K562 (cell line): ENCODE results near the gene CSF2. TPM values are rescaled to one million over a fixed set of nuclear protein-coding genes. Genes with fewer than 3 reads are reported as not detected.

ENCODE experiments used
- BCL6 ChIP-seq: fragments of 250-450 bp; sonication (Bioruptor Pico); IDR thresholded peaks from 2 replicates; pipeline ENCODE4 v1.4.0; 2020
- CBX5 ChIP-seq: IDR thresholded peaks from 2 replicates; pipeline ENCODE4 v1.6.1; 2014; ENCODE audit warnings: low read depth, borderline replicate concordance
- CHD4 ChIP-seq: fragments of 200-600 bp; sonication (generic); IDR thresholded peaks from 3 replicates; pipeline ENCODE4 v1.6.1; 2012; ENCODE audit warnings: low read depth, mild to moderate bottlenecking, mixed read lengths, low read length, inconsistent platforms; ENCODE audit not compliant: insufficient read depth, insufficient replicate concordance, poor library complexity, severe bottlenecking
- CLOCK ChIP-seq: fragments of 250-450 bp; sonication (Bioruptor Pico); IDR thresholded peaks from 2 replicates; pipeline ENCODE4 v1.4.0; 2020; ENCODE audit warnings: mild to moderate bottlenecking, moderate library complexity, borderline replicate concordance
- DDX20 ChIP-seq: fragments of 450-650 bp; IDR thresholded peaks from 2 replicates; pipeline ENCODE4 v1.6.1; 2016; ENCODE audit warnings: missing genetic modification characterization, low read depth, mild to moderate bottlenecking, missing compliant biosample characterization, moderate library complexity
- ELF1 ChIP-seq: fragments of 200-800 bp; sonication (Bioruptor generic); IDR thresholded peaks from 2 replicates; pipeline ENCODE4 v1.6.1; 2016; ENCODE audit warnings: missing genetic modification characterization, missing compliant biosample characterization
- NCOA6 ChIP-seq: fragments of 450-650 bp; IDR thresholded peaks from 2 replicates; pipeline ENCODE4 v1.6.1; 2017; ENCODE audit warnings: mild to moderate bottlenecking
- NFATC3 ChIP-seq: fragments of 450-650 bp; IDR thresholded peaks from 2 replicates; pipeline ENCODE4 v1.6.1; 2017; ENCODE audit warnings: mild to moderate bottlenecking
- NFIX ChIP-seq: fragments of 250-450 bp; sonication (Bioruptor Pico); IDR thresholded peaks from 2 replicates; pipeline ENCODE4 v1.4.0; 2020; ENCODE audit warnings: low read depth, mild to moderate bottlenecking, moderate library complexity
- NR0B1 ChIP-seq: fragments of 450-650 bp; IDR thresholded peaks from one replicate; pipeline ENCODE4 v1.6.1; 2018; ENCODE audit warnings: mild to moderate bottlenecking, moderate library complexity; ENCODE audit not compliant: partially characterized antibody
- RNF219 ChIP-seq: fragments of 250-450 bp; sonication (Bioruptor Pico); IDR thresholded peaks from 2 replicates; pipeline ENCODE4 v1.5.0; 2022; ENCODE audit warnings: mild to moderate bottlenecking
- SAFB2 ChIP-seq: fragments of 200-400 bp; formaldehyde crosslinking; IDR thresholded peaks from 2 replicates; pipeline ENCODE4 v1.6.1; 2018; ENCODE audit warnings: borderline replicate concordance, low read length, low read depth, moderate library complexity; ENCODE audit not compliant: severe bottlenecking
- SMARCC2 ChIP-seq: fragments of 450-650 bp; IDR thresholded peaks from 2 replicates; pipeline ENCODE4 v1.6.1; 2017; ENCODE audit warnings: antibody characterized with exemption, moderate library complexity, mild to moderate bottlenecking, low read depth
- TAF7 ChIP-seq: fragments of 450-650 bp; IDR thresholded peaks from 2 replicates; pipeline ENCODE4 v1.6.1; 2016; ENCODE audit warnings: missing genetic modification characterization, missing compliant biosample characterization
- TRIM28 ChIP-seq: fragments of 450-650 bp; IDR thresholded peaks from 2 replicates; pipeline ENCODE4 v1.6.1; 2017
- ZNF165 ChIP-seq: fragments of 250-450 bp; sonication (Bioruptor Pico); IDR thresholded peaks from 2 replicates; pipeline ENCODE4 v1.4.0; 2020; ENCODE audit warnings: borderline replicate concordance
- ZNF436 ChIP-seq: fragments of 250-450, 450-650 bp; sonication (Bioruptor Pico); formaldehyde crosslinking; IDR thresholded peaks from 2 replicates; pipeline ENCODE4 v1.7.0; 2020; ENCODE audit warnings: mild to moderate bottlenecking
- ZNF77 ChIP-seq: fragments of 250-450 bp; sonication (Bioruptor Pico); IDR thresholded peaks from 2 replicates; pipeline ENCODE4 v1.5.0; 2020
- ZSCAN32 ChIP-seq: fragments of 450-650 bp; formaldehyde crosslinking; IDR thresholded peaks from 2 replicates; pipeline ENCODE4 v1.4.0; 2020; ENCODE audit warnings: mild to moderate bottlenecking, moderate library complexity
- polyA plus RNA-seq, 8 experiments: library from polyadenylated mRNA; depleted of rRNA in 4 of 8; stranded (reverse) in 5 of 8; unstranded in 3 of 8; fragments of >200 nt; fragmentation: Nextera tagmentation in 2 of 8; fragmentation: Illumina TruSeq in 1 of 8; extraction: Ambion mirVana in 2 of 8; extraction: Trizol in 1 of 8; gene quantifications; 2 replicates each; pipeline versions ENCODE4 v1.2.1 to v1.2.3, GENCODE V29; 2011 to 2014; ENCODE audit warnings: inconsistent platforms in 1 of 8, missing spikeins in 1 of 8
- total RNA-seq, 7 experiments: library from RNA; depleted of rRNA in 6 of 7; stranded (reverse); fragments of >200 nt in 6 of 7; fragmentation: Illumina TruSeq in 2 of 7; extraction: Trizol in 2 of 7; gene quantifications; 2 replicates each; pipeline versions ENCODE4 v1.2.1 to v1.2.3, GENCODE V29; 2011 to 2021; ENCODE audit warnings: low replicate concordance in 1 of 7
- TF ChIP-seq, protein P1 (sequence below): fragments of 200-800 bp; sonication (Bioruptor generic); IDR thresholded peaks from 2 replicates; pipeline ENCODE4 v1.6.1; 2017; ENCODE audit warnings: missing genetic modification characterization, missing compliant biosample characterization

The CSF2 gene
- total and polyA plus RNA-seq, 9 of the 15 experiments (the other 6 are each of a cell fraction or from before 2014, with no cell fraction given) = 0.25 to 0.29 TPM; not detected in 7

DNA sequence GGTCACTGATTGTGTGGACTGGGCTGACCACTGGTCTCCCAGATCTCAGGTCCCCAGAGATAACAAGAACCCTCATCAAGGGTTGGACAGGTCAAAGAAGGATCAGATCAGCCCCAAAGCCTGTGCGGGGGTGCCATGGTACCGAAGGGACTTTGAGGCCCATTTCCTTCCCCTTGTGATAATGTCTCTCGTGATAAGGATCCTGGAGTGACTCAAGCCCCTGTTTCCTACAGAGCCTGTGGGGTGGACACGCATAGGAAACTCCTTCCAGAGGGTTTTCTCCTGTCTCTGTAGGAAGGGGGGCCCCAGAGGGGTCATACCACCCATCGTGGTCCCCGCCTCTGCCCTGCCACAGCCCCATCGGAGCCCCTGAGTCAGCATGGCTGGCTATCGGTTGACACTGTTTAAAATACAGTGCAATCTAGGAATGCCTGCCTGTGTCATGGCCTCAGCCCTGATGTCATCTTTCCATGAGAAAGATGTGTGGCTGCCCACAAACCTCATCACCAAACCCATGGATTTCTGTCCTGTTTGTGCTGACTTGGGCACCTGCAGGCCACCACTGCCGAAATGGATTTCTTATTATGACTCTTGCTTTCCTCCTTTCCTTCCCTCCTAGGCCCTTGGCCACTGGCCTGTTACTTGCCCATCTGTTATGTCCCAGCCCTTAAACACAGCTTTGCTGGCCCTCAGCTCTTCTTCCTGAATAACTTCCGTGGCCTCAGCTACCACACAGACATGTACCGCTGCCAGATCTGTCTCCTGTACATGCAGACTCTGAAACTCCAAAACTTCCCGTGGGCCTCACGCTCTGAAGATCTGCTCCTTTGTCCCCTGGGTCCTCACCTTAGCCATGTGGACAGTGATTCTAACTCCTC is 2.9 kb upstream of the CSF2 start (continued):
- TF ChIP-seq SAFB2 (no peak), CBX5 (no peak), RNF219 (CRISPR knock-in tag) (no peak), ZNF165 (CRISPR knock-in tag) (no peak), SMARCC2 (no peak), ELF1 (tag) (0 out of 2 replicates have a peak, but pooled peaks have one; percentile 35), CHD4 (no peak), ZNF77 (no peak), TRIM28 (no peak), NCOA6 (no peak), CLOCK (CRISPR knock-in tag) (no peak), NFATC3 (no peak), ZNF436 (no peak), NFIX (CRISPR knock-in tag) (no peak), BCL6 (CRISPR knock-in tag) (0 out of 2 replicates have a peak, but pooled peaks have one; percentile 28), NR0B1 (no peak), ZSCAN32 (CRISPR knock-in tag) (0 out of 2 replicates have a peak, but pooled peaks have one; percentile 14), TAF7 (tag) (no peak), DDX20 (tag) (no peak)
- TF ChIP-seq, protein P1, sequence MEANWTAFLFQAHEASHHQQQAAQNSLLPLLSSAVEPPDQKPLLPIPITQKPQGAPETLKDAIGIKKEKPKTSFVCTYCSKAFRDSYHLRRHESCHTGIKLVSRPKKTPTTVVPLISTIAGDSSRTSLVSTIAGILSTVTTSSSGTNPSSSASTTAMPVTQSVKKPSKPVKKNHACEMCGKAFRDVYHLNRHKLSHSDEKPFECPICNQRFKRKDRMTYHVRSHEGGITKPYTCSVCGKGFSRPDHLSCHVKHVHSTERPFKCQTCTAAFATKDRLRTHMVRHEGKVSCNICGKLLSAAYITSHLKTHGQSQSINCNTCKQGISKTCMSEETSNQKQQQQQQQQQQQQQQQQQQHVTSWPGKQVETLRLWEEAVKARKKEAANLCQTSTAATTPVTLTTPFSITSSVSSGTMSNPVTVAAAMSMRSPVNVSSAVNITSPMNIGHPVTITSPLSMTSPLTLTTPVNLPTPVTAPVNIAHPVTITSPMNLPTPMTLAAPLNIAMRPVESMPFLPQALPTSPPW = peak; percentile 87
